Limb (tissue), 2 donors: ENCODE measurements around the gene GNB5.
"Not testable (repeated sequence)": the region's sequence is repeated elsewhere in the genome, so short reads cannot be mapped to it uniquely, and the experiment has no call there.

Experiments used
- DNase-seq, 2 donors: peaks; one replicate each; pipeline ENCODE4 v3.0.0-alpha.2; 2016; ENCODE audit errors: extremely low spot score in 2 of 2

The GNB5 gene

GRCh38 chr15:52094811-52095584 is 96.2 kb downstream of the GNB5 start:
- no peak for DNase-seq

- DNase-seq = no peak
Measured at GRCh38 chr15:52093539-52094510, 97.4 kb downstream of the GNB5 start.

GRCh38 chr15:52093167-52093538 is 98.0 kb downstream of the GNB5 start:
- no peak for DNase-seq

GRCh38 chr15:52090193-52090592 is 101.0 kb downstream of the GNB5 start:
- DNase-seq = no peak

DNA sequence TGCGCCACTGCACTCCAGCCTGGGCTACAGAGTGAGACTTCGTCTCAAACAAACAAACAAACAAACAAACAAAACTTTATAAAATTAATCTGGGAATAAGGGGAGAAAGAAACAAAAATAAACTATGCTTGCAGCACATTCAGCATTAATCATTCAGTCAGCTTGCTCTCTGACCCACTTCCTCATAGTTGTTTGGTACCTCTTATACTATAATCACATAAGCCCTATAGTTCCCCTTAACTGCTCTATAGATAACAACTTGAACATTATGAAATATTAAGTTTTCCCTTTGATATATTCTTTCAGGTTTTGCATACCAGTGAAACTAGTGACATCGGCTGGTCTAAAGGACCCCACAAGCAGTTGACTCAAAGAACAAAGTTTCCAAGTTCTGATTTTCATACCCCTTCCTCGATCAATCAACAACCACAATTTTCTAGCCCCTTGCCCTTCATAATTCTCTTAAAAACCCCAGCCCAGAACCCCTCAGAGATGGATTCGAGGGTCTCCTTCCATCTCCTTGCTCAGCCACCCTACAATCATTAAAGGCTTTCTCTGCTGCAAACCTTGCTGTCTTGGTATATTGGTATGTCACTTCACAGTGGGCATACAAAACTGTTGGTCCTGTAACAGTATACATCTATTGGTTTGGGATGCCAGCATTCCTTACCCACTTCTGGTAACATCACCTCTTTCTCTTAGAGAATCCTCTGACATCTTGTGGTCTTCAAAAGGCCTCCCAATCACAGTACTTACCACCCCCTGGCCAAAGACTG is 105.0 kb downstream of the GNB5 start:
- DNase-seq = no peak

- no peak for DNase-seq
Measured at GRCh38 chr15:52085299-52085698, 105.9 kb downstream of the GNB5 start.

DNA sequence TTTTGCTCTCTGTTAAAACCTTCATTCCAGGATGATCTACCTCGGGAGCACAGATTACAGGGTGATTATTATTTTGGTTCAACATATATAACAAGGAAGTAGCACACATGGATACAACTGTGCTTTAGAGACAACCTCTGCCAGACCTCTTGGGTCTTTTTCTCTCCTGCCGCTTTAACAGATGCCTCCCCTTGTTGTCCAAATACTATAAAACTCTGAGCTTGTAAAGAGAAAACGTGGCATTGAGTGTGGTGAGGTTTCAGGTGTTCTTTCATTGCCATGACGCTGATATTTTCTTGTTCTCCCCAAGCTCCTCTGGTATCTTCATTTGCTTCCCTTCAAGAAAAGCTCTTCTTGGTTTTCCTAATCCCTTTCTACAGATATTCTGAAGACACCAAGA is 107.6 kb downstream of the GNB5 start:
- no peak for DNase-seq

- not testable (repeated sequence) for DNase-seq
Measured at GRCh38 chr15:52083037-52083359, 108.2 kb downstream of the GNB5 start.

GRCh38 chr15:52082197-52083036 is 108.8 kb downstream of the GNB5 start:
- no peak for DNase-seq

DNA sequence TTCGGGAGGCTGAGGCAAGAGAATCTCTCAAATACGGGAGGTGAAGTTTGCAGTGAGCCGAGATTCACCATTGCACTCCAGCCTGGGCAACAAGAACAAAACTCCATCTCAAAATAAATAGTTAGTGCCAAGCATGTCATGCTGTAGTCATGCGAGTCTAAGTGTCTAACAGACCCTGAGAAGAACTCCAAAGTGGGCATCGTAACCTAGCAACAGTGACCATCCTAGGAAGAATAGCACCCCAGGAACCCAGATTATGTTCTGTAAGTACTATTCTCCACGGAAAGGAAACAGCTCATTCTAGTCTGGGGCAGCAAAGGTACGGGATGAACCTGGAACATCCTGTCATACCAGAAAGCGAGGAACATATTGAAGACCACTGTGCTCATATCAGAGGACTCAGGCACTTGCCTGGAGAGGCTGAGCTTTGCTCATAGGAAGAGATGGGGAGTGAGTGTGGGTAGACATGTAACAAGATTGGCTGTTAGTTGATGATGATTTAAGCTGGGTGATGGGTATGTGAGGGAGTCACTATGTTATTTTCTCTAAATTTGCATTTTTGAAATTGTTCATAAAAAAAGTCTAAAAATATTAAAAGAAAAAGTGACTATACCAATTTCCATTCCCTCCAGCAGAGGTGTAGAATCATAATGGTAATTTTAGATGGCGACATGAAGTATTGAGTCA is 110.3 kb downstream of the GNB5 start:
- no peak for DNase-seq

DNA sequence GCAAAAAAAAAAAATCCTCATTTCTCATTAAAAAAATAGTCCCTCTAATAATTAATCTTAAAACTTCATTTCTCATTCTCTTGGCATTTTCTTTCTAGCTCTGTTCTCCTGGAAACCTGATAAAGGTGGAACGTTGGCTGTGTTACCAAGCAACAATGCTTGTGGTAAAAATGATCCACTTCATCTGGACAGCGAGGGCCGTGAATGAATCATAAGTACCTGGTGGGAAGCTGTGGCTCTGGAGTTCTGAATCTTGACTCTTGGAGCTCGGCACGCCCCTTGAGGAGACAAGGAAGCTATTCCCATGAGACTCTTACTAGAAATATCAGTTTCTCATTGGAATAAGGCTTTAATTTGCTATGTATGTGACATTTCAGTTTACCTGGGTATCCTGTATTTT is 111.2 kb downstream of the GNB5 start:
- no peak for DNase-seq

DNA sequence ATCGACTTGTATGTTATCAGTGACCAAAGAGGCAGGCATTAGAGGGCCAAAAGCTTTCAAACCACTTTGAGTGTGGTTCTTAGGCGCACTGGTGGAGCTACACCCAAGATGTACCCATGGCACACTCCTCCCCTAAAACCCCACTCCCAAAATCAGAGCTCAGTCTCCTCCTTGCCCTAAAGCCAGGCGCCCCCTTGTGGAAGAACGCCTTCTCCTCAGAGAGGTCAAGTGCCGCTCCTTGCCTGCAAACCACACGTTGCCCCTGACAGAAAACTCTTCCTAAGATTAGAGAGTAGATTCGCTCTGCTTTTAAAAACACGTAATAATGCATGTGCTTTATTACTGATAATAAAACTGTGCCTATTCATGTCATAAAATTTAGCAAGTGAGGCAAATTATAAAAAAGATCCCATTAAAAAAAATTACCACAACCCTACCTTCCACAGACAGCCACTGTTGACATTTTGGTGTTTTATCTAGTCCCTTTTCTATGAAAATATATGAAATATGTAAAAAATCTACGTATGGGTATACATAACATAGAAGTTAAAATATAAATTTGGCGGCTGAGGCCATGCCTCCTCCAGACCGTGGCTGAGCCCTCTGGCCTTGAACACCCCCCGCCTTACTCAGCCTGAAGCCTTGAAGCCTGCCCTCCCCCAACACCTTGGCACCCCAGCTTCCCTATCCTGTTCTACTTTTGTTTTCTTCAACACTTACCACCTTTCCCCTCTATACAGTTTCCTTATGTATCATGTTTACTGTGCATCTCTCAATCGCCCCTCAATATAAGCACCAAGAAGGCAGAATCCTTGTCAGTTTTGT is 112.1 kb downstream of the GNB5 start:
- peak; percentile 27 to 74 for DNase-seq

GRCh38 chr15:52078197-52078875 is 112.9 kb downstream of the GNB5 start:
- DNase-seq = no peak

DNA sequence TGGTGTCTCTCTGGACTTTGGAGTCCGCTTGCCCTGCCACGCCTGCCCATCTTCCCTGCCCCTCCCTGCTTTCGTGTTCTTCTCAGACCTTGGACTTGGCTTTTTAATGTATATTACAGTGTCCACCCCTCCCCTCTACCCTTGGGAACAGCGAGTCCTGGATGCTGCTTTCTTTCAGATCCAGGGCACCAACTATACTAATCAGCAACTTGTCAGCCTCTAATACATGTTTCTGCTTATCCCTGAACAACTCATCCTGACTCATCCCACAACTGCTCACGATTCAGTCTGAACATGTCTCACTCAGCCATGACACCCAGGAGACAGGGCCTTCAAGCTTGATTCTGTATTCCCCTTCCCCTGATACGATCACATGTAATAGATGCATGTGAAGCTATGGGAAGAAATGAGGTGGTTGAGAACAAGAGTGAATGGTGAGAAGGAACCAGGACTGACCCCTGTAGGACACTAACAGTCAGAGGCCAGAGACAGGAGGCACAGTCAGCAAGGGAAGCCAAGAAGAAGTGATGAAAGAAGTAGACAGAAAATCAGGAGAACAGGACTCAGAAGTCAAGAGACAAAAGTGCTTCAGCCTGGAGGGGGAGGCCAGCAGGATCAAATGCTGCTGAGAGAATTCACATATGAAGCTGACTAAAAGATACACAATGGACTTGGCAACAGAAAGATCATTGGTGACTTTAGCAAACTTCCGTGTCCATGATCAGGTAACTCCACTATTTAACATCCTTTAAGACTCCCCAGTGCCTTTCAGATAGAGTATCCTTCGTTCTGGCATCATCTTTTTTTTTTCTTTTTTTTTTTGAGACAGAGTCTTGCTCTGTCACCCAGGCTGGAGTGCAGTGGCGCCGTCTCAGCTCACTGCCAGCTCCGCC is 114.1 kb downstream of the GNB5 start:
- DNase-seq = no peak

GRCh38 chr15:52071570-52071969 is 119.6 kb downstream of the GNB5 start:
- DNase-seq = no peak

- no peak for DNase-seq
Measured at GRCh38 chr15:52069559-52069958, 121.6 kb downstream of the GNB5 start.

DNA sequence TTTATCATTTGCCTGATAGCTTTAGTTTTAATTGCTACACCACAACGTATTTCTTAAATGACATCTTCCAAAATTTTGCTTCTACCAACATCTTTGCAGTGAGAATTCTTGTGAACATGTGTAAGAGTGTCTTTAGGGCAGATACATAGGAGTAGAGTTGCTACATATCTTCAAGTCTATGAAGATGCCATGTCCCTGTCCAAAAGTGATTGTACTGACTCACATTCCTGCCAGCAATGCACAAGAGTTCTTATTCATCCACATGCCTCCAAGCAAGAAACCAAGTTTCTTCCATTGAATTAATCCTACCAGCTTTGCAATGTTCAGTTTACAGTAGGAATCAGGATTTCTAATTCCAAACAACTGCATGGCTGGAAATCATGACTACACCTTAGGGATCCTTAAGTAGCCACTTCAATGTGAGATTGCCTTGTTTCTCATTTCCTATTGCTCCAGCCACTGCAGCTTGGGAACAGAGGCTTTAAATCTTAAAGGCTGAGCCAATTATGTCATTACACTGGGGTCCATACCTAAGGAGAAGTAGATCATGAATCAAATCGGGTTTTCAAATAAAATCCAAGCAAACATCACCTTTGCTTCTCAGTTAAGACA is 123.1 kb downstream of the GNB5 start:
- DNase-seq = no peak

GRCh38 chr15:52067545-52067926 is 123.7 kb downstream of the GNB5 start:
- DNase-seq = no peak
